NK-92 (cell line): ENCODE results near the gene WFDC5.
"Not testable (repeated sequence)": the region's sequence is repeated elsewhere in the genome, so short reads cannot be mapped to it uniquely, and the experiment has no call there.

ENCODE experiments used
- DNase-seq: peaks from one replicate; lab custom pipeline; 2025; ENCODE audit not compliant: unreplicated experiment; lab: John Stamatoyannopoulos, UW

The WFDC5 gene

DNA sequence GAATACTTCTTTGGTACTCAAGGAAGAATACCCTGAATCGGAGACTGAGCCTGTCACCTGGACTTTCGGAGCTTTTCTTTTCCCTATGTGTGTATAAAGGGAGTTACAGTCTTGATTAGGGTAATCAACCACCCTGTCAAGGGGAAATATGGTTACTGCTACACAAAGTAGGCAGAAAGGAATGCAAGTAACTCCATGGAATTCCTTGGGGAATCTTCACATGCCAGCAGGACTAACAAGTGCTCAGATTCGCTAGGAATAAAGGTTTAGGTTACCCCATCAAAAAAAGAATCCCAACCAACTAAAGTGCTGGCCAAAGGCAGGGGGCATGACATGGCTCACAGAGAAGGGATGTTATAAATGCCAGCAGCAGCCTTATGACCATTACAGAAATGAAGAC, 24.5 kb downstream of the WFDC5 start:
- no peak for DNase-seq

- no peak for DNase-seq
Measured at GRCh38 chr20:45088247-45088646, 26.7 kb downstream of the WFDC5 start.

DNA sequence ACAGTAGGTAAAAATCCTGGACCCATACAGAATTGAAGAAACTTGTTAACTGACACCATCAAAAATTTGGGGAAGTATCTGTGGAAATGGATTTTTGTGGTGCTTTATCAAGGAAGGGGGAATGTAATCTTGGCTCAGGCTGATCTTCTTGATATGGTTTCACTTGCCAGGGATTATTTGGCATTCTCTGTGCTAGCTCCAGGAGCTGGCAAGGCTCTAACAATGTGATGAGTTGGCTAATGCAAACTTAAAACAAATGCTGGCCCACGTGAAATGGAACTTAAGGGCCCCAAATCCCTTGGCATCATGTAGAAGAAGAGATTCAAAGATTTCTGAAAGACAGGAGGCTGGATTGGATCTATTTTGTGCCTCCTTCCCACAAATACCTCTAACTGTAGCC, 27.2 kb downstream of the WFDC5 start:
- no peak for DNase-seq

GRCh38 chr20:45087097-45087790, 27.7 kb downstream of the WFDC5 start:
- no peak for DNase-seq

DNA sequence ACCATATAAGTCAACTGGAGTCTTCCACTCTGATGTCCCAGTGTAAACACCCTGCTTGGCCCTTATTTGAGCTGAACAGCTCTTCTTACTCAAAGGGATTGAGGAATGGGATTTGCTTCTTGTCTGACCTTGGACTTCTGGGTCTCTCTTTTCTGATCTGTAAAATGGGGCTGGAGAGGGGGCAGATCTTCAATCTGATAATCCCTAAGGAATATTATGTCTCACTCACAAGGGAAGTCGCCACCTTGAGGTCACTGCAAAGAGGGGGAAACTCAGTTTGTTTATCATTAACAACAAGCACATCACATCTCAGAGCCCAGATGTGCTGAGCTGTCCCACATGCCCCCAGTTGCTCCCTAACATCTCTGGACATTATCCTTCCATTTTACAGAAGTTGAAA, 29.1 kb downstream of the WFDC5 start:
- DNase-seq: no peak

DNA sequence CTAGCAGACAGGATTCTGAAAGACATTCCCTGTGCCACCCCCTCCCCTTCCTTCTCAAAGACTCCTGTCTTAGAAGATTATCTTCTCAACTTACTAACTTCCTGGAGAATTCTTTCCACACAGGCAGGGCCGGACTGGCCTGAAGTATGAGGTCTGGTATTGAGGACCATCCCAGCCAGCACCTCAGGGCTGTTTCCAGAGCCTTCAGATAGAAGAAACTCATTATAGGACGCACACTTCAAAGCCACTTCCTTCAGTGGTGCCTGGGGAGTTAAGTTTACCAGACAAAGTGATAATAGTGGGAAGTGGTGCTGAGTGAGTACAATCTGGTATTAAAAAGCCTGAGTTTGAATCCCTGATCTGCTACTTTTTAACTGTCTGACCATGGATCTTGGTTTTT, 29.7 kb downstream of the WFDC5 start:
- no peak for DNase-seq

DNA sequence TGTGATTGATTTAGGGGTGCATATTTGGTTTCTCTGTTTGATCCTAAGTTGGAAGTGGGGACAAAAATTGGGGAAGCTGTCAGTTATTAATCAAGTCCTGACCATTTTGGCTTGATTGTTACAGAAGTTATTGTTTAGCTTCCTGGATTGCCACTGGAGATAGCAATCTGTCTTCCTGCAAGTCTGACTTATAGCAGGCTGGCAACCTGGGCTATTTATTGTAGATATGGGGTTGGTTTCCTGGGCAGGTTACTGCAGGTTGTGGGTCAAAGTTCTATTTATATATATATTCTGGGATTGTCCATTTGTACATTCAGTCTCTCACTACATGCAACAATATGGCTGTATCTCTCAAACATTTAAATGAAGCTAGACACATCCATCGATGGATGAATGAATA, 31.8 kb downstream of the WFDC5 start:
- no peak for DNase-seq

DNA sequence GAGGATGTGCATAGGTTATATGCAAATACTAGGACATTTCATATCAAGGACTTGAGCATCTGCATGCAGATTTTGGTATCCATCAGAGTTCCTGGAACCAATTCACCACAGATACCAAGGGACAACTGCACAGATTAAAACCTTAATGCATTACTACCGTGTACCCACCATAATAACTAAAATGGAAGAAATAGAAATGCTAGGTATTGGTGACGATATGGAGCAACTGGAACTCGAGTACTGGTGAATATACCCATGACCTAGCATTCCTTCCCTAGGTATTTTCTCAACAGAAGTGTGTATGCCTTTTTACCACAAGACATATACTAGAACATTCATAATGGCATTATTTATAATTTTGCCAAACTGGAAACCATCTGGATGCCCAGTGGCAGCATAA, 32.5 kb downstream of the WFDC5 start:
- no peak for DNase-seq

DNA sequence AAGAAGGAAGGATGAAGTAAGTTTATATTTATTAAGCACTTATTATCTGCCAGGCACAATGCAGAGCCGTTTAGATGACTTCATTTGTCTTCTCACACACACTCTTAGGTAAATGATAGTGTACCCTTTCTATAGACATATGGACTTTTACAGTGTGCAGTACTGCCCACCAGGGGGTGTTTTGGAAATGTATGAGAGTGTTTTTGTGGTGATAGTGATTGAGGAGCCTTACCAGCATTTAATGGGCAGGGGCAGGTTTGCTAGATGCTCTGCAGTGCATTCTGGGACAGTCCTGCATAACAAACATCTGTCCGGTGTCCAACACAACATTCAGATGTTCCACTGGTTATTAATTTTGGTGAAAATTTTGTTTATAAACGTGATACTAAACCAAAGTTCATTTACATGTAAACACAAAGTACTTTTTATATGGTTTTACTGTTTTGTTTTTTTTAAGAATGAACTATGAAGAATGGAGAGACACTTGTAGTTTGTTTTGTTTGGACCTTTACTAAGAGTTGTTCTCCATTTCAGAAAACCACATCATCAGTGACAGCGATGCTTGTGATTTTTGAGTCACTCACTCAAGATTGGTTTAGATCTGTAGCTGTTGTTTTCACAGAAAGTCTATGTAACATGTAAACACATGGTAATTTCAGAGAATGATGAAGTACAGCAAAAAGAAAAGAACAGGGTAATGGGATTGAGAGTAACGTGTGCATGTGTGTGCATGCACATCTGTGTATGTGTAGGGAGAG, 33.9 kb downstream of the WFDC5 start:
- no peak for DNase-seq

DNA sequence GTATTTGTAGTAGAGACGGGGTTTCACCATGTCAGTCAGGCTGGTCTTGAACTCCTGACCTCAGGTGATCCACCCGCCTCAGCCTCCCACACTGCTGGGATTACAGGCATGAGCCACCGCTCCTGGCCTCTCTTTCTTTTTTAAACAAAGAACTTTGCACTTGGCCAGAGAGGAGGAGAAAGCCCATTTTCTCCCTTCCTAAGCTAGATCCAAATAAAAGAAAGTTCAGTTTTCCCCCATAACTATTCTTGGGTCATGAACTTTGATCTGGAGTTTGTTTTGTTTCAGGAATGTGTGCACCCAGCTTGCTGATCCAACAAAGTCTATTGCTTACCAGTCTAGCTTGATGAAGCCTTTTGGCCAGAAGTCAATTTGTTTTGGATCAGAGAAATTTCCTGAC, 37.4 kb downstream of the WFDC5 start:
- DNase-seq: no peak

- DNase-seq: no peak
Measured at GRCh38 chr20:45073221-45073620, 41.8 kb downstream of the WFDC5 start.

DNA sequence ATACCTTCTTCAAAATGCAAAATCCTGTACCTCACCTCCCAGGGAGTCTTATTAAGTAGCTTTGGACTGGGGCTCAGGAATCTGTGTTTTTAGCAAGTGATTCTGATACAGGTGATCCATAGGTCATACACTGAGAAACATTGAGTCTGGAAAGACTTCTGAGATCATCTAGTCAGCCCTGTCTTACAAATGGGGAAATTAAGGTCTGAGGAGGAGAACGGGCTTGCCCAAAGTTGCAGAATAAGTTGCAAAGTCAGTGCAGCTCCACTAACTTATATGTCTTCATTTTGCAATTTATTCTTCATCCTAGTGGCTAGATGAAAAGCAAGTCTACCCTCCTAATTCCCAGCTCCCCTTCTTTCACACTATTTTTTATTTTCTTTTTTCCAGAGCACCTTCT, 42.9 kb downstream of the WFDC5 start:
- DNase-seq: no peak

DNA sequence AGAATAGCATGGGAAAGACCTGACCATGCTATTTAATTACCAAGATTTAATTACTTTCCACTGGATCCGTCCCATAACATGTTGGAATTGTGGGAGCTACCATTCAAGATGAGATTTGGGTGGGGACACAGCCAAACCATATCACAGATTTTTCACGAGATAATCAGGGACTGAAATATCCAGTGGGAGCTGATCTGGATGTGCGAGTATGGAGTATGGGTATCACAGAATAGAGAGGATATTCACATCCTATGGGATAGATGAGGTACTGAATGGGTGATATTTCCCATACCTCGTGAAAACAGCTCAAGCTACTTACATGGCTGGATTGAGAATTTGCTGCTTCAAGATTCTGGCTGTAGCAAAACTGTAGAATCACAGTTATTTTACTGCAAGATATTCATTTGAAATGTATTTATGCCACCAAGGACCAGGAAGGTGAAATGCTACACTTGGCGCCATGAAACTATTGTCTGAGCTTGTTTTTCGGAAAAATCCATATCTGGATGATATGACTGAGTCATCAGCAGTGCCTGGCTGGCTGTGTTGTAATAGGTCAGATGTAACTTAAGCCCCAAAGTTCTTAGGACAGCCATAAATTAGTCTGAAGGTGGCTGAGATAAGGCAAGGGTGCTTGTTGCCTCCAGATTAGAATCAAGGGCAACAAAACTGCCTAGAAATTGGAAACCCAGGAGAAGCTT, 43.9 kb downstream of the WFDC5 start:
- DNase-seq: no peak

GRCh38 chr20:45069261-45069660, 45.7 kb downstream of the WFDC5 start:
- DNase-seq: no peak

GRCh38 chr20:45067558-45067957, 47.4 kb downstream of the WFDC5 start:
- DNase-seq: no peak

- DNase-seq: no peak
Measured at GRCh38 chr20:45067087-45067486, 47.9 kb downstream of the WFDC5 start.

DNA sequence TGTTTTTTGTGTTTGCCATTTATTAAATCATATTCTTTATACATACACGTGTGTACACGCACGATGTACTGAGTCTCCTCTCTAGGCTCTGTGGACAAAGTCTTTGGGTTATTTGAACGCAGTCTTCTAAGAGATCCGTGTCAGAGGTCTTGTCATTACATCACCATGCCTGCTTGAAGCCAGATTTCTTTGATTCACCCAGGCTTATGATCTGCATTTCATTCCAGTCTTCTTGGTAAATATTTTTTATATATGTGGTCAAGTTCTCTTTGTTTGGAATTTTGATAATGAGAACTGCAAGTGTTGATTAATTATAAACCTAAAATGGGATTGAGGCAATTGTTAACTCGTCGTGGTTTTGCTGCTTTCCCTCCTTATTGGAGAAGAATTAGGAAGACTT, 48.6 kb downstream of the WFDC5 start:
- DNase-seq: no peak

GRCh38 chr20:45064812-45065211, 50.2 kb downstream of the WFDC5 start:
- DNase-seq: no peak

DNA sequence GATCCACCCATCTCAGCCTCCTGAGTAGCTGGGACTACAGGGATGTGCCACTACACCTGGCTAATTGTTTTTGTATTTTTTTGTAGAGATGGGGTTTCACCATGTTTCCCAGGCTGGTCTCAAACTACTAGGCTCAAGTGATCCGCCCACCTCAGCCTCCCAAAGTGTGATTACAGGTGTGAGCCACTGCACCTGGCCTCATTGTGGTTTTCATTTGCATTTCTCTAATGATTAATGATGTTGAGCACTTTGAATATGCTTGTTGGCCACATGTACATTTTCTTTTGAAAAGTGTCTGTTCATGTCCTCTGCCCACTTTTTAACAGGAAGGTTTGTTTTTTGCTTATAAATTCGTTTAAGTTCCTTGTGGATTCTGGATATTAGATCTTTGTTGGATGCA, 51.9 kb downstream of the WFDC5 start:
- DNase-seq: not testable (repeated sequence)

DNA sequence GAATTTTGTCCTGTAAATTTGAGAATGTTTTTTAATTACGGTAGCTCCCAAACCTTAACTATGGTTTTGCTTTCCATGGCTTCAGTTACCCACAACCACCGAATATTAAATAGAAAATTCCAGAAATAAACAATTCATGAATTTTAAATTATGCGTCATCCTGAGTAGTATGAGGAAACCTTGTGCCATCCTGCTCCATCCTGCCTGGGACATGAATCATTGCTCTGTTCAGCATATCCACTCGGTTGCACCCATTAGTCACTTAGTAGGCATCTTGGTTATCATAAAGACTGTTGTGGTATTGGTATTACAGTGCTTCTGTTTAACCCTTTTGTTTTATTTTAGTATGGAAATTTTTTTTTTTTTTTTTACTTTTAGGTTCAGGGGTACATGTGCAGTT, 53.7 kb downstream of the WFDC5 start:
- no peak for DNase-seq

DNA sequence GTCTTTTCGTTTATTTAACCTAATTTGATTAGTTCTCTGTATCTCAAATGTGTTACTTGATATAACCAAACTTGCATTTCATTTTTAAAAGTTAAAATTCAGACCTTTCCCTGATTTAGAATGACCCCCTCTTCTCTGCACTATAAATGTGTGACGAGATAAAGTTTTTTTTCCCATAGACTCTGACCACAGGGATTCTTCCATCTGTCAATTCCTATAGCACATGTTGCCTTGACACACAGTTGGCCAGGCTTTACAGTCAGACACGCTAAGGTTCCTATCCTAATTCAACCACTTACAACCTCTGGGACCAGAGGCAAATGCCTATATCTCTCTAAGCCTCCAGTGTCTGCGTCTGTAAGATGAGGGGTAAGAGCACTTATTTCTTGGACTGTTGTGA, 54.7 kb downstream of the WFDC5 start:
- no peak for DNase-seq
